ENCODE measurements around the gene SBNO1.

Gene SBNO1

DNA sequence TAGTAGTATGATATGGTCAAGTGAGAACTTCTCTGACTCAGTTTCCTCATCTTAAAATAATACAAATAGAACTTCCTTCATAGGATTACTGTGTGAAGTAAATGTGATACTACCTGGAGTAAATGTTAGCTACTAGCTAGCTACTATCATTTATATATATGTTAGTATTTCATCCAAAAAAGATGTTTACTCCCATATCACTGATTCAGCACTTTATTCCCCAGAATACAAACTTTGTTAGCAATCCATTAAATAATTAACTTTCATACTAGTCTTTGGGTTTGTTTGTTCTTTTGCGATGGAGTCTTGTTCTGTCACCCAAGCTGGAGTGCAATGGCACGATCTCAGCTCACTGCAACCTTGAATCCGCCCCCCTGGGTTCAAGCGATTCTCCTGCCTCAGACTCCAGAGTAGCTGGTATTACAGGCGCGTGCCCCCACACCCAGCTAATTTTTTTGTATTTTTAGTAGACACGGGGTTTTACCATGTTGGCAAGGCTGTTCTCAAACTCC, 8.4 kb downstream of the SBNO1 start:
- TF ChIP-seq, protein P1, sequence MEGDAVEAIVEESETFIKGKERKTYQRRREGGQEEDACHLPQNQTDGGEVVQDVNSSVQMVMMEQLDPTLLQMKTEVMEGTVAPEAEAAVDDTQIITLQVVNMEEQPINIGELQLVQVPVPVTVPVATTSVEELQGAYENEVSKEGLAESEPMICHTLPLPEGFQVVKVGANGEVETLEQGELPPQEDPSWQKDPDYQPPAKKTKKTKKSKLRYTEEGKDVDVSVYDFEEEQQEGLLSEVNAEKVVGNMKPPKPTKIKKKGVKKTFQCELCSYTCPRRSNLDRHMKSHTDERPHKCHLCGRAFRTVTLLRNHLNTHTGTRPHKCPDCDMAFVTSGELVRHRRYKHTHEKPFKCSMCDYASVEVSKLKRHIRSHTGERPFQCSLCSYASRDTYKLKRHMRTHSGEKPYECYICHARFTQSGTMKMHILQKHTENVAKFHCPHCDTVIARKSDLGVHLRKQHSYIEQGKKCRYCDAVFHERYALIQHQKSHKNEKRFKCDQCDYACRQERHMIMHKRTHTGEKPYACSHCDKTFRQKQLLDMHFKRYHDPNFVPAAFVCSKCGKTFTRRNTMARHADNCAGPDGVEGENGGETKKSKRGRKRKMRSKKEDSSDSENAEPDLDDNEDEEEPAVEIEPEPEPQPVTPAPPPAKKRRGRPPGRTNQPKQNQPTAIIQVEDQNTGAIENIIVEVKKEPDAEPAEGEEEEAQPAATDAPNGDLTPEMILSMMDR (IDR thresholded peaks at IDR 0.05; ENCODE audit: low read length, missing control alignments), result no peak
- no peak overlapping the region for H3K4me3 ChIP-seq (replicated peaks; ENCODE audit: low read depth, low read length)
- DNase-seq (ENCODE audit: low read depth), result no peak

DNA sequence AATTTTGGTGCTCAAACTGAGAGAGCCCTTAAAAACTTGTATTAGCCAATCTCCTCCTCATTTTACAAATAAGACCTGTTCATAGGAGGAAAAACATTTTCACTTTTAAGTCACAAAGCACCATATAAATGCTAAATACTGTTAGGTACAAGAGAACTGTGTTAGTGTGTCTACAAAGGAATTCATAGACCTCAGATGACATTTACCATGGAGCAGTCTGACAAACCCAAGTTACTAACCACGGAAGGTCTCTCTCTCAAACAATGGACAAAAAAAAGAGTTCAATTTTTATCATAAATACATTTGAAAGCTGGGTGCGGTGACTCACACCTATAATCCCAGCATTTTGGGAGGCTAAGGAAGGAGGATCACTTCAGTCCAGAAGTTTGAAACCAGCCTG, 10.0 kb downstream of the SBNO1 start:
- DNase-seq (ENCODE audit: low read depth), result no peak
- no peak overlapping the region for H3K4me3 ChIP-seq (replicated peaks; ENCODE audit: low read depth, low read length)
- TF ChIP-seq, protein P1 (IDR thresholded peaks at IDR 0.05; ENCODE audit: low read length, missing control alignments), result no peak

DNA sequence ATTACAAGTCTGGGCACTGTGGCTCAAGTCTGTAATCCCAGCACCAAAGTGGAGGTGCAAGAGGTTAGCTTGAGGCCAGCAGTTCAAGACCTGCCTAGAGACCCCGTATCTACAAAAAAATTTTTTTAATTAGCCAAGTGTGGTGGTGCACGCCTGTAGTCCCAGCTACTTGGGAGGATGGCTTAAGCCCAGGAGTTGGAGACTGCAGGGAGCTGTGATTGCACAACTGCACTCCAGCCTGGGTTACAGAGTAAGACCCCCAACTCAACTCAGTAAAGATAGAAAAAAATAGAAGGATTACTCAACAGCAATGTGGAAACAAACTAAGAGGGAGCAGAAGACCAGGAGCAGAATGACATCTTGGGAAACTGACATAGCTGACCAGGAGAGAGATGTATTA, 13.3 kb downstream of the SBNO1 start:
- no peak for DNase-seq (ENCODE audit: low read depth)
- TF ChIP-seq, protein P1 (IDR thresholded peaks at IDR 0.05; ENCODE audit: low read length, missing control alignments), result no peak
- no peak overlapping the region for H3K4me3 ChIP-seq (replicated peaks; ENCODE audit: low read depth, low read length)

DNA sequence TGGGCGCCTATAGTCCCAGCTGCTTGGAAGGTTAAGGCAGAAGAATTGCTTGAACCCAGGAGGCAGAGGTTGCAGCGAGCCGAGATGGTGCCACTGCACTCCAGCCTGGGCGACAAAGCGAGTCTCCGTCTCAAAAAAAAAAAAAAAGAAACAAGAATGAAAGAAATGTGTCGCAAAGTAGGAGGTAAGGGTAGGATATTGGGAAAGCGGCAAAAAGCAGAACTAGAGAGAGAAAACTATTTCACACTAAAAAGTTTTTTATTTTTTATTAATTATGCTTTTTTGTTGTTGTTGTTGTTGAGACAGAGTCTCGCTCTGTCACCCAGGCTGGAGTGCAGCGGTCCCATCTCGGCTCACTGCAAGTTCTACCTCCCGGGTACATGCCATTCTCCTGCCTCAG, 17.7 kb downstream of the SBNO1 start:
- no peak for DNase-seq (ENCODE audit: low read depth)
- no peak overlapping the region for H3K4me3 ChIP-seq (replicated peaks; ENCODE audit: low read depth, low read length)
- TF ChIP-seq, protein P1 (IDR thresholded peaks at IDR 0.05; ENCODE audit: low read length, missing control alignments), result no peak

DNA sequence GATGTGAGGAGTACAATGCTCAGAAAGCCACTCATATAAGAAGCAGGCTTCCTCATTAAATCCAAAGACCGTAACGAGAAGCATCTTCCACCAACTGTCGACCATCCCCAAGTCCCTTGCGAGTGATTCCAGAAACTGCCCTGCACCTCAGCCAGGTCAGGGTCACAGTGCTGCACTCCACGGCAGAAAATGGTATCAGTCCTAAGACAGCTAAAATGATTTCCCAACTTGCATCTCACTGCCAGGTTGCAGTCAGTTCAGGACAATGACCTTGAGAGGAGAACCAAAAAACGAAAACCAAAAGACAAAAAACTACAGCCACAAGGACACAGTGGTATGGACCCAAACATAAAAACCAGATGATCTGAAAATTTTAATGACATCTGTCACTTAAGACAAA, 20.6 kb downstream of the SBNO1 start:
- DNase-seq (ENCODE audit: low read depth), result no peak
- TF ChIP-seq, protein P1 (IDR thresholded peaks at IDR 0.05; ENCODE audit: low read length, missing control alignments), result no peak
- no peak overlapping the region for H3K4me3 ChIP-seq (replicated peaks; ENCODE audit: low read depth, low read length)

DNA sequence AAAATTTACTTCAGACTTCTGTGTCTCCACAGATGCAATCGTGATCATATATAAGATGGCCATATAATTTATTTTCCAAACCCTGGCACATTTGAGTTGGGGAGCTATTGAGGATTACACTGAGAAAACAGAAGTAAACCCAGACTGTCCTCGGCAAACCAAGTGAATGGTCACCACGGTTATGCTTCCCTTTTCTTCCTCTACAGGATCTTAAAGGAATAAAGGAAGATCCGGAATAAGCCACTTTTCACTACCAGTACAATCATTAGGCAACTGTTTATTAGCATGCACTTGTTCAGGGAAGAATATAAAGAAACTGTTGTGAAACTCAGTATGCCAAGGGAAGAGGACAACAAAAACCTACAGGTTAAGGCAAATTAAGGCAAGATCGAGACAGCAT, 27.6 kb downstream of the SBNO1 start:
- no peak overlapping the region for H3K4me3 ChIP-seq (replicated peaks; ENCODE audit: low read depth, low read length)
- no peak for DNase-seq (ENCODE audit: low read depth)
- TF ChIP-seq, protein P1 (IDR thresholded peaks at IDR 0.05; ENCODE audit: low read length, missing control alignments), result no peak

DNA sequence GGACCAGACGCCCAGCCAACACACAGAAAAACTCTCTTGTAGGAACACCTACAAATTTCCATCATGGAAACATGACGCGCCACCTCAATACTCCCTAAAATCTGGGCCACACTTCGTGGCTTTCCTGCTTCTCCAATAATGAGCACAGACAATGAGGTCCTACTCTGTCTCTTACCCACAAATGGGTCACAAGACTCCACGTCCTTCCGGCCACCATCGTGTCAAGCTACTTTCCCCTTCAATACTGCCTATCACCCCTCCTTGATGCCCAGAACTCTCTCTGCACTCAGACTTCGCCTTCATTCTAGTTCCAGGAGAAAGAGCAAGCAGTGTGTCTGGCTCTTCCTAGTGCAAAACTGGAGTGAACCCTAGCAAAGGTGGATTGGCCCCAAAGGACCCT, 28.1 kb downstream of the SBNO1 start:
- TF ChIP-seq, protein P1 (IDR thresholded peaks at IDR 0.05; ENCODE audit: low read length, missing control alignments), result no peak
- H3K4me3 ChIP-seq (replicated peaks; ENCODE audit: low read depth, low read length), result no peak overlapping the region
- no peak for DNase-seq (ENCODE audit: low read depth)

Measured in fibroblast of pulmonary artery (primary cell).